Measurements from ENCODE around the gene ACE2. TPM values are rescaled to one million over a fixed set of nuclear protein-coding genes. Genes with fewer than 3 reads are reported as not detected.
"Not testable (repeated sequence)": the region's sequence is repeated elsewhere in the genome, so short reads cannot be mapped to it uniquely, and the experiment has no call there.

Gene ACE2
- total RNA-seq, result 100 to 1,000 TPM in 3 of 4 donors, 1 to 10 TPM in 1; 2.5 to 457 (median 180) TPM

DNA sequence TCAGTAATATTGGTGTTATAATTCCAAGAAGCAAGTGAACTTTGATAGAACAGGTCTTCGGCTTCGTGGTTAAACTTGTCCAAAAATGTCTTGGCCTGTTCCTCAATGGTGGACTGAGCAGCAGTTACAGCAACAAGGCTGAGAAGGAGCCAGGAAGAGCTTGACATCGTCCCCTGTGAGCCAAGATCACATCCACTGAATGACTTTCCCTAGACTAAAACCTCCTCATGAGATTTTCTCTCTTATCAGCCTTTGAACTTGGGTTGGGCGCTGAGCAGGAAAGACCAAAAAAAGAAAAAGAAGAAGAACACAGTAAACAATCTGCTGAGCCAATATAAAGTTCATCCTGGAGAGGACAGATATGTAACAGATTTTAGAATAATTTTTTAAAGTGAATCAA lies at the start of gene ACE2:
TSS of gene ACE2 (minus strand) at position 216 of the 400 bp plus-strand sequence. CDS start at position 167, 49 bp downstream.
- no peaks in the 10 kb centered on the region for H3K4me1 ChIP-seq
- no peak for DNase-seq
- H3K36me3 ChIP-seq, result no peaks in the 10 kb centered on the region
- no peaks in the 10 kb centered on the region for H3K9me3 ChIP-seq
- no peaks in the 10 kb centered on the region for H3K27me3 ChIP-seq
- H3K27ac ChIP-seq, result peak within 1 kb of the TSS in 2 of 4 donors; percentile 10 to 70
- TF ChIP-seq, protein P1, sequence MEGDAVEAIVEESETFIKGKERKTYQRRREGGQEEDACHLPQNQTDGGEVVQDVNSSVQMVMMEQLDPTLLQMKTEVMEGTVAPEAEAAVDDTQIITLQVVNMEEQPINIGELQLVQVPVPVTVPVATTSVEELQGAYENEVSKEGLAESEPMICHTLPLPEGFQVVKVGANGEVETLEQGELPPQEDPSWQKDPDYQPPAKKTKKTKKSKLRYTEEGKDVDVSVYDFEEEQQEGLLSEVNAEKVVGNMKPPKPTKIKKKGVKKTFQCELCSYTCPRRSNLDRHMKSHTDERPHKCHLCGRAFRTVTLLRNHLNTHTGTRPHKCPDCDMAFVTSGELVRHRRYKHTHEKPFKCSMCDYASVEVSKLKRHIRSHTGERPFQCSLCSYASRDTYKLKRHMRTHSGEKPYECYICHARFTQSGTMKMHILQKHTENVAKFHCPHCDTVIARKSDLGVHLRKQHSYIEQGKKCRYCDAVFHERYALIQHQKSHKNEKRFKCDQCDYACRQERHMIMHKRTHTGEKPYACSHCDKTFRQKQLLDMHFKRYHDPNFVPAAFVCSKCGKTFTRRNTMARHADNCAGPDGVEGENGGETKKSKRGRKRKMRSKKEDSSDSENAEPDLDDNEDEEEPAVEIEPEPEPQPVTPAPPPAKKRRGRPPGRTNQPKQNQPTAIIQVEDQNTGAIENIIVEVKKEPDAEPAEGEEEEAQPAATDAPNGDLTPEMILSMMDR (IDR thresholded peaks at IDR 0.05), result no peak
- TF ChIP-seq POLR2A (IDR thresholded peaks at IDR 0.05), result peak in 1 of 2 donors; percentile 31
- H3K4me3 ChIP-seq, result peak within 1 kb of the TSS in 2 of 4 donors; percentile 35 to 38

DNA sequence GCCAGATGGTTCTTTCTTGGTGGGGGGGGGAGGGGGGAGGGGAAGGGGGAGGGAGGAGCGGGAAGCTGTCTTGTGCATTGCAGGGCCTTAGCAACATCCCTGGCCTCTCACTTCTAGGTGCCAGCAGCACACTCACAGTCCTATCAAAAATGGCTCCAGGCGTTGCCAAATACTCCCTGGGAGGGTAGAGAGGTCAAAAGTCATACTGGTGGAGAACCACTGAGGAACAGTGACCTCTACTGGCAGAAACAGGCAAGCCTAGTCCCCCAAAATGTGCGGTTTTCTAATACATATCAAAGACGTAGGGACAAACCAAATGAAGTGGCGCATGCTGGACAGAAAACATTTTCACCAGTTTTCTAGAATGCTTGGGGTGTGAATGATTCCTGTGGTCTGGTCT lies 46.8 kb upstream of the ACE2 start:
- not testable (repeated sequence) for H3K4me1 ChIP-seq, H3K27me3 ChIP-seq, H3K27ac ChIP-seq, H3K36me3 ChIP-seq, H3K9me3 ChIP-seq, H3K4me3 ChIP-seq, DNase-seq

DNA sequence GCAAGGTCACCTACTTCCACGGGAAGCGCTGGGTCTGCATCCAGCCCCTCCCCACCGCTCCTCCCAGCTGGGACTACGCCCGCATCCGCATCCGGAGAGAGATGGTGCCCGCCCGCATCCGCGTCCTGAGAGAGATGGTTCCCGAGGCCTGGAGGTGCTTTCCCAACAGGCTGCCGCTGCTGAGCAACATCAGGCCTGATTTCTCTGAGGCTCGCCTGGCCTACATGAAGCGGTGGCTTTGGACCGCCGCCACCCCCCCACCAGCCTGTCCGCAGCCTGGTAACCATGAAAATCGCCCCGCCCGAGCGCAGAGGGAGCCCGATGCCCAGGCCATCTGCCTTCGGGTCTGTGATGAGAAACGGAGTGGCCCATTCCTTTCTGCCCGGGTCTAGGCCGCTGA lies 45.8 kb upstream of the ACE2 start:
- Histone ChIP-seq H3K27ac (no peak overlapping the region), H3K4me3 (no peak overlapping the region), H3K4me1 (no peaks in the 10 kb centered on the region), H3K9me3 (no peaks in the 10 kb centered on the region), H3K36me3 (no peaks in the 10 kb centered on the region), H3K27me3 (no peaks in the 10 kb centered on the region)
- DNase-seq, result no peak
- no peak for TF ChIP-seq POLR2A (IDR thresholded peaks at IDR 0.05)
- TF ChIP-seq, protein P1 (IDR thresholded peaks at IDR 0.05), result no peak

DNA sequence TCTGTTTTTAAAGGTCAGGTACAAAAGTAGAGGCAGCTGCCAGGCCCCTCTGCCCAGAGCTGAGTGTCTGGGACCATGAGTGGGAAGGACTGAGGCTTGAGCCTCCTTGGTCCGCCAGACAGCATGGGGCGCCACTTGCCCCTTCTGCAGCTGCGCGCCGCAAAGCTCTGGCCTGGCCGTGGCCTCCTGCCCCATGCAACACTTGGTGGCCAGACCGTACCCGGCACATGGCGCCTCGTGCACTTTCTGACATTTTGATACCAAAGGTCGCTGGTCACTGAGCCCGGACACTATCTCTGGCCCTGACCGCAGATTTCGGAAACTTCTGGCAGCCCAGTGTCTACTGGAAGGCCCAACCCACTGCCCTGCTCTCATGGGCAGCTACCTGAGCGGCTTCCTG lies 45.3 kb upstream of the ACE2 start:
- H3K27me3 ChIP-seq, result no peaks in the 10 kb centered on the region
- no peaks in the 10 kb centered on the region for H3K9me3 ChIP-seq
- no peaks in the 10 kb centered on the region for H3K4me1 ChIP-seq
- H3K4me3 ChIP-seq, result no peak overlapping the region
- H3K36me3 ChIP-seq, result no peaks in the 10 kb centered on the region
- H3K27ac ChIP-seq, result no peak overlapping the region
- TF ChIP-seq, protein P1 (IDR thresholded peaks at IDR 0.05), result no peak
- TF ChIP-seq POLR2A (IDR thresholded peaks at IDR 0.05), result no peak
- DNase-seq, result no peak

DNA sequence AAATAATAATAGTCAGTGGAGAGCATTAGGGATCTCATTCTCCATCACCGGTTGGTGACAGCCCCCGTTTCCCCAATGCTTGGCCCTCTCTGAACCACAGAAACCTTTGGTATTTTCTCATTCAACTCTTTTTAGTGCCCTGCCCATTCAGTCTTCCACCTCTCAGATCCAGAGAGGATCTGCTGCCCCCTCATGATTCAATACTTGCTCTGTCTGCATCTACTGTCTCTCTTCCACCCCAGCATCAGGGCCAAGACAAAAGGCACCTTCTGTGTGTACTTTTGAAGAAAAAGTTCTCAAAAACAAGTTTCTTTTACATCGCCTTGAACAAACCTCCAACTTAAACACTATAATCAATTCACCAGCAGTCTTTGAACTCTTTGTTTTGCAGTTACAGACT lies 44.5 kb upstream of the ACE2 start:
- Histone ChIP-seq H3K36me3 (no peaks in the 10 kb centered on the region), H3K27ac (no peak overlapping the region), H3K9me3 (no peaks in the 10 kb centered on the region), H3K4me3 (no peak overlapping the region), H3K27me3 (no peaks in the 10 kb centered on the region), H3K4me1 (no peaks in the 10 kb centered on the region)
- TF ChIP-seq, protein P1 (IDR thresholded peaks at IDR 0.05), result peak in 1 of 6 experiments; percentile 13
- no peak for TF ChIP-seq POLR2A (IDR thresholded peaks at IDR 0.05)
- DNase-seq, result no peak

DNA sequence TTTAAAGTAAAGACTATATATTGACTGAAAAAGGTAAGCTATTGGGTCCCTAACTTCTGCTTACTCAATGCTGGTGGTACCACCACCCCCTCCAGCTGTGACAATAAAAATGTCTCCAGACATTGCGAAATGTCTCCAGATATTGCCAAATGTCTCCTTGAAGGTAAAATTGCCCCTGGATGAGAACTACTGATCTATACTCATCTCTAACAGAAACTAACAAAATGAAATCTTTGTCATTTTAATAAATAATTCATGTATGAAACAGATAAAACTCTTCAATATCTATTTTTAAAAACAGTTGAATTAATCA lies 43.8 kb upstream of the ACE2 start:
- Histone ChIP-seq H3K36me3 (no peaks in the 10 kb centered on the region), H3K27me3 (no peaks in the 10 kb centered on the region), H3K4me1 (no peaks in the 10 kb centered on the region), H3K9me3 (no peaks in the 10 kb centered on the region), H3K27ac (no peak overlapping the region), H3K4me3 (no peak overlapping the region)
- no peak for TF ChIP-seq POLR2A (IDR thresholded peaks at IDR 0.05)
- TF ChIP-seq, protein P1 (IDR thresholded peaks at IDR 0.05), result no peak
- no peak for DNase-seq
